ENCODE data around the gene ACSM6. TPM values are rescaled to one million over a fixed set of nuclear protein-coding genes. Genes with fewer than 3 reads are reported as not detected.

ACSM6 gene
- polyA plus RNA-seq, 1 donor (not counting 4 experiments of a cell fraction or from before 2014, with no cell fraction given): not detected

DNA sequence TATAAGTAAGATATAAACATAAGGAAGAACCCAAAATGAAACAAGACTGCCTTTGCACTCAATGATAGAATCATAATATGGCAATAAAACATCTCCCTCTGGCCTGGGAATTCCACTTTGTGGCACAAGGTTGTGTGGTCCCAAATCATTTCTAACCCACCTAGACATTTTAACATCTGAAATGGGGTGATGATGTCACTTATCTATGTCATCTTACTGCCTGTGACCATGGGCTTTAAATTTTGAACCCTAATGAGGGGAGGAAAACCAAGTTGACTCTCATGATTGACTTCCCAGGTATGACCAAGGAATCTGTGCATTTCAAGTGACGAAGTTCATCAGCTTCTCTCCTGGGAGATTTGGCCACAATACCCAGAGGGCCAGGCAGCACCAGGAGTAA lies 24.5 kb upstream of the ACSM6 start:
- dilution Hi-C loops (cut with MboI; ENCODE audit: extremely low pct_ligation_motif_present, low sequenced_read_pairs): no loop called here
- TF ChIP-seq EZH2 (IDR thresholded peaks at IDR 0.05; ENCODE audit: low read length) (no peak), CTCF (optimal IDR thresholded peaks at IDR 0.05 in 1 of 3, IDR thresholded peaks at IDR 0.05 in 1 of 3, conservative IDR thresholded peaks at IDR 0.05 in 1 of 3; ENCODE audit: extremely low read depth in 1 of 3, insufficient read depth in 2 of 3, low read length in 3 of 3) (no peak)
- H3K9ac ChIP-seq (ENCODE audit: control insufficient read depth, extremely low read depth, insufficient read depth, low read length): no peak overlapping the region

DNA sequence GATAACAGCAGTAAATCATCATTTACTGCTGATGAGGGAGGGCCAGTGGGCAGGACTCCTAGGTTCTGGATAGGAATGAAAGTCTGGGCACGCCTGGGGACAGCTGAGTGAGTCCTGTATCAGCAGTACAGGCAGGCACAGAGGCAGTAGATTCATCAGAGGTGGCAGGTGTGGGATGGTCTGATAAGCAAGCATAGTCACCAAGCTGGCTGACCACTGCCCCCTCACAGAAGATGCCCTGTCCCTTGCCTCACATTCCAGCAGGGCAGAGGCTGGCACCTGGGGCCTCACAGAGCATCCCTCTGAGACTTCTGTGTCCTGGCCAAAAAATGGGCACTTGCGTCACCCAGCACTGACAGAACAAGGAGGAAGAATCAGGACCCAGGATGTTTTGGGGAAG lies 23.2 kb upstream of the ACSM6 start:
- no peak overlapping the region for H3K9ac ChIP-seq (ENCODE audit: control insufficient read depth, extremely low read depth, insufficient read depth, low read length)
- dilution Hi-C loops (cut with MboI; ENCODE audit: extremely low pct_ligation_motif_present, low sequenced_read_pairs): no loop called here
- H3K9me1 ChIP-seq (ENCODE audit: control insufficient read depth, extremely low read depth, insufficient read depth, low read length): no peaks in the 10 kb centered on the region
- peaks cover 5% of the 10 kb centered on the region for H3K4me1 ChIP-seq (ENCODE audit: control insufficient read depth, extremely low read depth, insufficient read depth, low read length)
- no peak overlapping the region for H2AFZ ChIP-seq (ENCODE audit: control insufficient read depth, low read length)
- no peak overlapping the region for H3K4me2 ChIP-seq (ENCODE audit: control insufficient read depth, extremely low read depth, insufficient read depth, low read depth, low read length)
- H3K79me2 ChIP-seq (ENCODE audit: control insufficient read depth, insufficient read depth, low read length): no peaks in the 10 kb centered on the region
- no peaks in the 10 kb centered on the region for H3K27me3 ChIP-seq (ENCODE audit: control insufficient read depth, extremely low read depth, insufficient read depth, low read length)
- TF ChIP-seq EZH2 (IDR thresholded peaks at IDR 0.05; ENCODE audit: low read length): no peak
- TF ChIP-seq CTCF (optimal IDR thresholded peaks at IDR 0.05 in 1 of 3, IDR thresholded peaks at IDR 0.05 in 1 of 3, conservative IDR thresholded peaks at IDR 0.05 in 1 of 3; ENCODE audit: extremely low read depth in 1 of 3, insufficient read depth in 2 of 3, low read length in 3 of 3): no peak
- H4K20me1 ChIP-seq (ENCODE audit: control insufficient read depth, extremely low read depth, insufficient read depth, low read length): no peaks in the 10 kb centered on the region
- H3K27ac ChIP-seq (ENCODE audit: control insufficient read depth, insufficient read depth, low read length): no peak overlapping the region
- no peaks in the 10 kb centered on the region for H3K9me3 ChIP-seq (ENCODE audit: control insufficient read depth, low read depth, low read length)
- H3K36me3 ChIP-seq (ENCODE audit: control insufficient read depth in 2 of 2, extremely low read depth in 1 of 2, insufficient read depth in 2 of 2, low read length in 2 of 2): no peaks in the 10 kb centered on the region
- FAIRE-seq: no peak
- H3K4me3 ChIP-seq (ENCODE audit: control insufficient read depth in 2 of 3, extremely low read depth in 1 of 3, insufficient read depth in 2 of 3, low read depth in 1 of 3, low read length in 3 of 3): no peak overlapping the region
- DNase-seq (ENCODE audit: low read depth, low spot score): no peak

More for the DNA sequence above, 24.5 kb upstream of the ACSM6 start:
- no peaks in the 10 kb centered on the region for H3K9me3 ChIP-seq (ENCODE audit: control insufficient read depth, low read depth, low read length)
- H3K9me1 ChIP-seq (ENCODE audit: control insufficient read depth, extremely low read depth, insufficient read depth, low read length): no peaks in the 10 kb centered on the region
- FAIRE-seq (no peak), DNase-seq (ENCODE audit: low read depth, low spot score) (no peak)
- no peaks in the 10 kb centered on the region for H4K20me1 ChIP-seq (ENCODE audit: control insufficient read depth, extremely low read depth, insufficient read depth, low read length)
- no peak overlapping the region for H3K4me2 ChIP-seq (ENCODE audit: control insufficient read depth, extremely low read depth, insufficient read depth, low read depth, low read length)
- no peaks in the 10 kb centered on the region for H3K79me2 ChIP-seq (ENCODE audit: control insufficient read depth, insufficient read depth, low read length)
- no peak overlapping the region for H2AFZ ChIP-seq (ENCODE audit: control insufficient read depth, low read length)
- H3K27me3 ChIP-seq (ENCODE audit: control insufficient read depth, extremely low read depth, insufficient read depth, low read length): no peaks in the 10 kb centered on the region
- no peak overlapping the region for H3K27ac ChIP-seq (ENCODE audit: control insufficient read depth, insufficient read depth, low read length)
- no peak overlapping the region for H3K4me3 ChIP-seq (ENCODE audit: control insufficient read depth in 2 of 3, extremely low read depth in 1 of 3, insufficient read depth in 2 of 3, low read depth in 1 of 3, low read length in 3 of 3)
- H3K36me3 ChIP-seq (ENCODE audit: control insufficient read depth in 2 of 2, extremely low read depth in 1 of 2, insufficient read depth in 2 of 2, low read length in 2 of 2): no peaks in the 10 kb centered on the region
- H3K4me1 ChIP-seq (ENCODE audit: control insufficient read depth, extremely low read depth, insufficient read depth, low read length): peaks cover 5% of the 10 kb centered on the region
